ENCODE results near the gene KRT83. TPM values are rescaled to one million over a fixed set of nuclear protein-coding genes. Genes with fewer than 3 reads are reported as not detected.

The KRT83 gene
- total and polyA plus RNA-seq, 3 donors from 2014 or later: 0.39 to 1.2 (median 0.44) TPM

GRCh38 chr12:52280319-52280795, 40.8 kb downstream of the KRT83 start:
- H3K4me3 ChIP-seq: no peak overlapping the region
- H3K27me3 ChIP-seq: no peaks in the 10 kb centered on the region
- no peaks in the 10 kb centered on the region for H3K36me3 ChIP-seq (ENCODE audit: low read depth, missing control alignments)
- H3K9me3 ChIP-seq: no peaks in the 10 kb centered on the region
- H3K4me1 ChIP-seq: no peaks in the 10 kb centered on the region
- no peak for TF ChIP-seq POLR2A (IDR thresholded peaks at IDR 0.05)
- TF ChIP-seq, protein P1, sequence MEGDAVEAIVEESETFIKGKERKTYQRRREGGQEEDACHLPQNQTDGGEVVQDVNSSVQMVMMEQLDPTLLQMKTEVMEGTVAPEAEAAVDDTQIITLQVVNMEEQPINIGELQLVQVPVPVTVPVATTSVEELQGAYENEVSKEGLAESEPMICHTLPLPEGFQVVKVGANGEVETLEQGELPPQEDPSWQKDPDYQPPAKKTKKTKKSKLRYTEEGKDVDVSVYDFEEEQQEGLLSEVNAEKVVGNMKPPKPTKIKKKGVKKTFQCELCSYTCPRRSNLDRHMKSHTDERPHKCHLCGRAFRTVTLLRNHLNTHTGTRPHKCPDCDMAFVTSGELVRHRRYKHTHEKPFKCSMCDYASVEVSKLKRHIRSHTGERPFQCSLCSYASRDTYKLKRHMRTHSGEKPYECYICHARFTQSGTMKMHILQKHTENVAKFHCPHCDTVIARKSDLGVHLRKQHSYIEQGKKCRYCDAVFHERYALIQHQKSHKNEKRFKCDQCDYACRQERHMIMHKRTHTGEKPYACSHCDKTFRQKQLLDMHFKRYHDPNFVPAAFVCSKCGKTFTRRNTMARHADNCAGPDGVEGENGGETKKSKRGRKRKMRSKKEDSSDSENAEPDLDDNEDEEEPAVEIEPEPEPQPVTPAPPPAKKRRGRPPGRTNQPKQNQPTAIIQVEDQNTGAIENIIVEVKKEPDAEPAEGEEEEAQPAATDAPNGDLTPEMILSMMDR (IDR thresholded peaks at IDR 0.05): no peak
- WGBS, 2 donors: 75 to 76% methylated on average over 2 to 3 of the region's 3 CpGs
- DNase-seq: no peak
- intact Hi-C loops (cut with DNase I; ENCODE audit: low total_unique reads): no loop called here
- H3K27ac ChIP-seq: no peak overlapping the region

GRCh38 chr12:52279422-52280318, 41.5 kb downstream of the KRT83 start:
- Histone ChIP-seq H3K27ac (no peak overlapping the region), H3K27me3 (no peaks in the 10 kb centered on the region), H3K9me3 (no peaks in the 10 kb centered on the region), H3K36me3 (ENCODE audit: low read depth, missing control alignments) (no peaks in the 10 kb centered on the region), H3K4me3 (peak overlapping the region in 1 of 2 donors; percentile 46), H3K4me1 (no peaks in the 10 kb centered on the region)
- intact Hi-C loops (cut with DNase I; ENCODE audit: low total_unique reads): no loop called here
- DNase-seq: no peak
- no peak for TF ChIP-seq POLR2A (IDR thresholded peaks at IDR 0.05)
- TF ChIP-seq, protein P1 (IDR thresholded peaks at IDR 0.05): no peak
- WGBS, 2 donors: 84 to 91% methylated on average over 14 of the region's 14 CpGs

GRCh38 chr12:52278575-52279421, 42.4 kb downstream of the KRT83 start:
- Histone ChIP-seq H3K27me3 (no peaks in the 10 kb centered on the region), H3K9me3 (no peaks in the 10 kb centered on the region), H3K27ac (no peak overlapping the region), H3K4me3 (peak overlapping the region; percentile 21 to 46), H3K4me1 (no peaks in the 10 kb centered on the region), H3K36me3 (ENCODE audit: low read depth, missing control alignments) (no peaks in the 10 kb centered on the region)
- 17 to 28% methylated on average over 12 to 32 of the region's 32 CpGs for WGBS, 2 donors
- intact Hi-C loops (cut with DNase I; ENCODE audit: low total_unique reads): no loop called here
- TF ChIP-seq, protein P1 (IDR thresholded peaks at IDR 0.05): peak; percentile 54 to 96 (median 71)
- TF ChIP-seq POLR2A (IDR thresholded peaks at IDR 0.05): no peak
- DNase-seq: peak; percentile 81

DNA sequence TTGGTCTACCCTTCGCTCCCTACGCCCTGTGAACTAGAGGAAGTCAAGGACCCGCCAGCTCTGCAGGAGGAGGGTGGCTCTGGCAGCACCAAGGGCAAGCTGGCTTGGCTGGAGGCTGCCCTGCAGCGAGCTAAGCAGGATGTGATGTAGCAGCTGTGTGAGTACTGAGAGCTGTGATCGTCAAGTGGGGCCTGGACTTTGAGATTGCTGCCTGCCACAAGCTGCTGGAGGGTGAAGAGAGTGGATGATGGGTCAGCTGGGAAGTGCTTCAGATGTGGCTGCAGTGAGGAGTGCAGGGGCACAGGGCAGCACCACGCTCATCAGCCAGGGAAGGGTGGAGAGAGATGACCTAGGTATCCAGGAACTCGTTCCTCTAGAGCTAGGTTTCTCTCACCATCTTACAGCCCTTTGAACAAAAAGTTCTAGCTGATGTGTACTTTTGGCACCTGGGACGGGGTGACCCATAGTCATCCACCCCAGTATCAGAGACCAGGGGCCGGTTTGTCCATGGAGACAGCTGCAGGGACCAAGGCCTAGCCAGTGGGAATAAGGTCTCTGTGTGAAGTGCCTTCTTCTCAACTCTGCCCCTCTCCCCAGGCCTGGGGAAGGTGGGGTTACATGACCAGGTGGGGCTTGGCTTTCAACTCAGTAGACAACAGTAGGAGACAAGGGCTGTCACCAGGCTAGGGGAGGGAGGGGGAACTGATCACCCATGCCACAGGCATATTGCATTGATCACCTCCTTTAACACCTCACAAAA, 43.5 kb downstream of the KRT83 start:
- Histone ChIP-seq H3K4me1 (no peaks in the 10 kb centered on the region), H3K4me3 (no peak overlapping the region), H3K36me3 (ENCODE audit: low read depth, missing control alignments) (no peaks in the 10 kb centered on the region), H3K9me3 (no peaks in the 10 kb centered on the region), H3K27me3 (no peaks in the 10 kb centered on the region), H3K27ac (no peak overlapping the region)
- DNase-seq: no peak
- TF ChIP-seq POLR2A (IDR thresholded peaks at IDR 0.05): no peak
- TF ChIP-seq, protein P1 (IDR thresholded peaks at IDR 0.05): no peak
- intact Hi-C loops (cut with DNase I; ENCODE audit: low total_unique reads): no loop called here
- 89 to 91% methylated on average over 7 to 9 of the region's 9 CpGs for WGBS, 2 donors

All from testis (tissue), 3 donors.